Gastrocnemius medialis (tissue), 4 donors: ENCODE measurements around the gene NPBWR2.

ENCODE experiments used
- POLR2A ChIP-seq, 2 donors: fragments of 450-650 bp; IDR thresholded peaks; one replicate each; pipeline ENCODE4 v1.6.1; 2017; ENCODE audit warnings: antibody characterized with exemption in 2 of 2, mild to moderate bottlenecking in 2 of 2, moderate library complexity in 2 of 2
- TF ChIP-seq, protein P1 (sequence below), 5 experiments: fragments of 450-650 bp in 3 of 5; fragments of 200-600 bp in 2 of 5; sonication (generic) in 2 of 5; IDR thresholded peaks in 4 of 5; conservative IDR thresholded peaks in 1 of 5; 1 replicate in 4 of 5; 2 replicates in 1 of 5; pipeline ENCODE4 v1.5.1; 2016 to 2019; ENCODE audit warnings: antibody characterized with exemption in 5 of 5, mild to moderate bottlenecking in 3 of 5, moderate library complexity in 3 of 5

- TF ChIP-seq, protein P1, sequence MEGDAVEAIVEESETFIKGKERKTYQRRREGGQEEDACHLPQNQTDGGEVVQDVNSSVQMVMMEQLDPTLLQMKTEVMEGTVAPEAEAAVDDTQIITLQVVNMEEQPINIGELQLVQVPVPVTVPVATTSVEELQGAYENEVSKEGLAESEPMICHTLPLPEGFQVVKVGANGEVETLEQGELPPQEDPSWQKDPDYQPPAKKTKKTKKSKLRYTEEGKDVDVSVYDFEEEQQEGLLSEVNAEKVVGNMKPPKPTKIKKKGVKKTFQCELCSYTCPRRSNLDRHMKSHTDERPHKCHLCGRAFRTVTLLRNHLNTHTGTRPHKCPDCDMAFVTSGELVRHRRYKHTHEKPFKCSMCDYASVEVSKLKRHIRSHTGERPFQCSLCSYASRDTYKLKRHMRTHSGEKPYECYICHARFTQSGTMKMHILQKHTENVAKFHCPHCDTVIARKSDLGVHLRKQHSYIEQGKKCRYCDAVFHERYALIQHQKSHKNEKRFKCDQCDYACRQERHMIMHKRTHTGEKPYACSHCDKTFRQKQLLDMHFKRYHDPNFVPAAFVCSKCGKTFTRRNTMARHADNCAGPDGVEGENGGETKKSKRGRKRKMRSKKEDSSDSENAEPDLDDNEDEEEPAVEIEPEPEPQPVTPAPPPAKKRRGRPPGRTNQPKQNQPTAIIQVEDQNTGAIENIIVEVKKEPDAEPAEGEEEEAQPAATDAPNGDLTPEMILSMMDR (IDR thresholded peaks at IDR 0.05 in 4 of 5, conservative IDR thresholded peaks at IDR 0.05 in 1 of 5) = no peak
- peak in 1 of 2 donors; percentile 7 for TF ChIP-seq POLR2A (IDR thresholded peaks at IDR 0.05)
Observed at GRCh38 chr20:64053841-64054661, 53.3 kb downstream of the NPBWR2 start.
